HG03571 (cell line): Measurements from ENCODE around the gene RNU2-1.
"Not testable (repeated sequence)": the region's sequence is repeated elsewhere in the genome, so short reads cannot be mapped to it uniquely, and the experiment has no call there.

Experiments used
- ATAC-seq: cut with Tn5 transposase; IDR thresholded peaks from one replicate; pipeline ENCODE4 v1.9.1; 2021; ENCODE audit not compliant: unreplicated experiment

The RNU2-1 gene

GRCh38 chr17:43233877-43234276 is at the start of gene RNU2-1:
Gene RNU2-1 (minus strand): TSS chr17:43233977.
- not testable (repeated sequence) for ATAC-seq

GRCh38 chr17:43272914-43273313 is 39.1 kb upstream of the RNU2-1 start:
- not testable (repeated sequence) for ATAC-seq

- not testable (repeated sequence) for ATAC-seq
Observed at GRCh38 chr17:43272483-43272882, 38.7 kb upstream of the RNU2-1 start.

GRCh38 chr17:43270552-43271504 is 37.1 kb upstream of the RNU2-1 start:
- ATAC-seq: not testable (repeated sequence)

GRCh38 chr17:43246456-43246855 is 12.7 kb upstream of the RNU2-1 start:
- ATAC-seq: not testable (repeated sequence)

GRCh38 chr17:43240596-43241352 is 7.0 kb upstream of the RNU2-1 start:
- ATAC-seq: not testable (repeated sequence)

GRCh38 chr17:43239597-43239996 is 5.8 kb upstream of the RNU2-1 start:
- ATAC-seq: not testable (repeated sequence)

- ATAC-seq: not testable (repeated sequence)
Observed at GRCh38 chr17:43233263-43233662, 514 bp downstream of the RNU2-1 start.

GRCh38 chr17:43232021-43232699 is 1.6 kb downstream of the RNU2-1 start:
- ATAC-seq: not testable (repeated sequence)

GRCh38 chr17:43231205-43232020 is 2.4 kb downstream of the RNU2-1 start:
- ATAC-seq: not testable (repeated sequence)

- ATAC-seq: not testable (repeated sequence)
Observed at GRCh38 chr17:43228020-43228782, 5.6 kb downstream of the RNU2-1 start, which contains the start of gene CCDC200. Gene CCDC200 (minus strand): TSS chr17:43228623. CDS start chr17:43228554, 69 bp downstream.

- ATAC-seq: no peak
Observed at GRCh38 chr17:43226393-43226792, 7.4 kb downstream of the RNU2-1 start.

GRCh38 chr17:43224146-43224705 is 9.6 kb downstream of the RNU2-1 start:
- no peak for ATAC-seq

GRCh38 chr17:43220511-43221125 is 13.2 kb downstream of the RNU2-1 start:
- ATAC-seq: no peak

- no peak for ATAC-seq
Observed at GRCh38 chr17:43219746-43220380, 13.9 kb downstream of the RNU2-1 start.

- ATAC-seq: no peak
Observed at GRCh38 chr17:43219001-43219400, 14.8 kb downstream of the RNU2-1 start.

GRCh38 chr17:43217614-43218087 is 16.1 kb downstream of the RNU2-1 start:
- ATAC-seq: no peak
